ENCODE data around the gene RBL2.

RBL2 gene

DNA sequence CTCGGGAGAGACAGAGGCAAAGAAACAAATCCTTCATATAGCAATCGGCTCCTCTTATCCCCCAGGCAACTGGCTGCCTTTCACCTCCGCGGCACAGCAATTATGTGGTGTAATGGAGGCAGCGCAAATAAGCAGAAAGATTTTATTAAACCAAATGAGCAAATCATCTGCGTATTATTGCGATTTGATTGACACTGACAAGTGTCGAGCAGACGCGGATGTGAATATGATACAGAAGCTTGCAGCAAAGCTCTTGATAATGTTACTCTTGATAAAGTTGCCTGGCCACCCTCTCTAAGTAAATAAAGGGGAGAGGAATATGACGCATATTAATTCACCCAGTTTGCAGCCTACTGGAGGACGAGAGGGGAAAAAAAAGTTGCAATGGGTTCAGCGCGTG lies 95.2 kb downstream of the RBL2 start (continued):
- TF ChIP-seq ZNF2 (tag by site-specific recombination; IDR thresholded peaks at IDR 0.05) (no peak), ZFHX2 (tag by site-specific recombination; conservative IDR thresholded peaks at IDR 0.05) (no peak), ZNF624 (tag by site-specific recombination; IDR thresholded peaks at IDR 0.05) (no peak)

DNA sequence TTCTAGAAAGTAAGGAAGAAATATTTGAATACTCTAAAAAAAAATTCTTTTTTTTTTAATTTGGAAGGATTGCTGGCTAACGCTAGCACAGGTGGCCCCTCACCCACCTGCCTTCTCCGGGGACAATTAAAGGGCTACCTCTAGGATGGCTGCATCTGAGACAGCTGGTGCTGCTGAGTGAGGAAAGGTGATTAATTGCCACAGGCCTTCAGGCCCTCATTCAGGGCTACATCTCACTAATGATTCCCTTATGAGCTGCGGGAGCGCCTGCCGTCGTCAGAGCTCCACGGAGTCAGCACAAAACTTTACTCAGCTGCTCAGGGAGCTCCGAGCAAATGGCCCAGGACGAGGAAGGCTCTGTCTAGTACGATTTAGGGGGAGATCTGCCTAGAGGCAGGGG lies 95.8 kb downstream of the RBL2 start:
- Histone ChIP-seq H3K36me3 (ENCODE audit: control insufficient read depth in 2 of 2, insufficient read depth in 1 of 2, low read length in 2 of 2) (no peaks in the 10 kb centered on the region), H3K27ac (ENCODE audit: extremely low read depth, low read depth, low read length) (no peak overlapping the region), H3K4me3 (ENCODE audit: low read depth, low read length) (no peak overlapping the region), H3K4me1 (ENCODE audit: control insufficient read depth, insufficient read depth, low read length) (0 out of 2 replicates have a peak, but pooled peaks cover 4% of the 10 kb centered on the region), H3K9me3 (ENCODE audit: control insufficient read depth, insufficient read depth, low read depth, low read length) (no peaks in the 10 kb centered on the region)
- POLR2A ChIA-PET = no interaction called here
- CTCF ChIA-PET = interaction anchor here (0.6 kb wide), 3 partner anchors 314 to 1786 kb away, joined by 3 to 4 read pairs (median 3); no protein-coding TSS in a partner anchor
- TF ChIP-seq ZNF138 (tag by site-specific recombination; IDR thresholded peaks at IDR 0.05; ENCODE audit: borderline replicate concordance) = no peak
- TF ChIP-seq ZFHX2 (tag by site-specific recombination; conservative IDR thresholded peaks at IDR 0.05) = no peak
- TF ChIP-seq, protein P1, sequence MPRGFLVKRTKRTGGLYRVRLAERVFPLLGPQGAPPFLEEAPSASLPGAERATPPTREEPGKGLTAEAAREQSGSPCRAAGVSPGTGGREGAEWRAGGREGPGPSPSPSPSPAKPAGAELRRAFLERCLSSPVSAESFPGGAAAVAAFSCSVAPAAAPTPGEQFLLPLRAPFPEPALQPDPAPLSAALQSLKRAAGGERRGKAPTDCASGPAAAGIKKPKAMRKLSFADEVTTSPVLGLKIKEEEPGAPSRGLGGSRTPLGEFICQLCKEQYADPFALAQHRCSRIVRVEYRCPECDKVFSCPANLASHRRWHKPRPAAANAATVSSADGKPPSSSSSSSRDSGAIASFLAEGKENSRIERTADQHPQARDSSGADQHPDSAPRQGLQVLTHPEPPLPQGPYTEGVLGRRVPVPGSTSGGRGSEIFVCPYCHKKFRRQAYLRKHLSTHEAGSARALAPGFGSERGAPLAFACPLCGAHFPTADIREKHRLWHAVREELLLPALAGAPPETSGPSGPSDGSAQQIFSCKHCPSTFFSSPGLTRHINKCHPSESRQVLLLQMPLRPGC (tag by site-specific recombination; IDR thresholded peaks at IDR 0.05) = no peak
- TF ChIP-seq, protein P2, sequence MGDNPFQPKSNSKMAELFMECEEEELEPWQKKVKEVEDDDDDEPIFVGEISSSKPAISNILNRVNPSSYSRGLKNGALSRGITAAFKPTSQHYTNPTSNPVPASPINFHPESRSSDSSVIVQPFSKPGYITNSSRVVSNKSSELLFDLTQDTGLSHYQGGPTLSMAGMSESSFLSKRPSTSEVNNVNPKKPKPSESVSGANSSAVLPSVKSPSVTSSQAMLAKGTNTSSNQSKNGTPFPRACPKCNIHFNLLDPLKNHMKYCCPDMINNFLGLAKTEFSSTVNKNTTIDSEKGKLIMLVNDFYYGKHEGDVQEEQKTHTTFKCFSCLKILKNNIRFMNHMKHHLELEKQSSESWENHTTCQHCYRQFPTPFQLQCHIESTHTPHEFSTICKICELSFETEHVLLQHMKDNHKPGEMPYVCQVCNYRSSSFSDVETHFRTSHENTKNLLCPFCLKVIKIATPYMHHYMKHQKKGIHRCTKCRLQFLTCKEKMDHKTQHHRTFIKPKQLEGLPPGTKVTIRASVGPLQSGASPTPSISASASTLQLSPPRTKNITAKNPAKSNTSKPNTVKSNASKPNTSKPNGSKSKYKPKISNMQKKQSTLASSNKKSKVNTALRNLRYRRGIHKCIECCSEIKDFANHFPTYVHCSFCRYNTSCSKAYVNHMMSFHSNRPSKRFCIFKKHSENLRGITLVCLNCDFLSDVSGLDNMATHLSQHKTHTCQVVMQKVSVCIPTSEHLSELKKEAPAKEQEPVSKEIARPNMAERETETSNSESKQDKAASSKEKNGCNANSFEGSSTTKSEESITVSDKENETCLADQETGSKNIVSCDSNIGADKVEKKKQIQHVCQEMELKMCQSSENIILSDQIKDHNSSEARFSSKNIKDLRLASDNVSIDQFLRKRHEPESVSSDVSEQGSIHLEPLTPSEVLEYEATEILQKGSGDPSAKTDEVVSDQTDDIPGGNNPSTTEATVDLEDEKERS (tag by site-specific recombination; IDR thresholded peaks at IDR 0.05) = no peak

DNA sequence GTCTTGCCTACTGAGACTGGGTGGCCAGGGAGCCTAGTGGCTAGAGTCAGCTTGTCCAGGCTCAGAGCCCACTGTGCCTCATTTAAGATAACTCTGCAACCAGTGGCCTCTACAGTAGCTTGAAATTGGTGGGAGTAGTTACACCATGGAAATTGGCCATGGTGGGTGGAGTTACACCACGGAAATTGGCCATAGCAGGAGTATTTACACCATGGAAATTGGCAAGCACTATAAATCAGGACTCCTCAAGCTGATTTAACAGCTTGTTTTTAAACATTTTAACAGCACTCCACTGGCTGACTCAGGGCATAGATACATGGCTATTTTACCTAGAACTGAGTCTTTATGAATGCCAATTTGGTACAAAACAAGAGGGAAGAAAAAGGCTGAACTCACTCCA lies 96.5 kb downstream of the RBL2 start:
- ChIA-PET POLR2A (no interaction called here), CTCF (no interaction called here)
- H3K36me3 ChIP-seq (ENCODE audit: control insufficient read depth in 2 of 2, insufficient read depth in 1 of 2, low read length in 2 of 2) = no peaks in the 10 kb centered on the region

DNA sequence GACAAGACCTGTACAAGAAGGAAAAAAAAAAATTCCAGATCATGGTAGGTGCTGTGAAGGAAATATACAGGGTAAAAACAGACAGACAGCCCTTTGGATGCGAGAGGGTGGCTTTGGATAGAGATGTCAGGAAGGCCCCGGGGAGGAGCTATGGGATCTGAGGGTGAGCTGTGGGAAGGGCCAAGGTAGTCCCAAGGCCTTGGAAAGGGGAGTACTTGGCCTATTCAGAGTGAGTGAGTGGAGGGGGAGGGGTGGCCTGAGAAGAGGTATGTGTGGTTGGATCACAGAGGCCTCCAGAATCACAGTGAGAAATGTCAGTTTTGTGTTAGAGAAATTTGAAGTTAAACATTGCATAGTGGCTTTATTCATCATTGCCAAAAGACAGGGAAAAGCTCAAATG lies 99.9 kb downstream of the RBL2 start:
- CTCF ChIA-PET = interaction anchor here (1.0 kb wide), 1 partner anchor 24 kb away, joined by 4 read pairs; no protein-coding TSS in a partner anchor
- no peak for TF ChIP-seq SETDB1 (IDR thresholded peaks at IDR 0.05; ENCODE audit: insufficient read length, low read length)
- TF ChIP-seq ZNF48 (tag by site-specific recombination; IDR thresholded peaks at IDR 0.05) = no peak
- TF ChIP-seq, protein P3, sequence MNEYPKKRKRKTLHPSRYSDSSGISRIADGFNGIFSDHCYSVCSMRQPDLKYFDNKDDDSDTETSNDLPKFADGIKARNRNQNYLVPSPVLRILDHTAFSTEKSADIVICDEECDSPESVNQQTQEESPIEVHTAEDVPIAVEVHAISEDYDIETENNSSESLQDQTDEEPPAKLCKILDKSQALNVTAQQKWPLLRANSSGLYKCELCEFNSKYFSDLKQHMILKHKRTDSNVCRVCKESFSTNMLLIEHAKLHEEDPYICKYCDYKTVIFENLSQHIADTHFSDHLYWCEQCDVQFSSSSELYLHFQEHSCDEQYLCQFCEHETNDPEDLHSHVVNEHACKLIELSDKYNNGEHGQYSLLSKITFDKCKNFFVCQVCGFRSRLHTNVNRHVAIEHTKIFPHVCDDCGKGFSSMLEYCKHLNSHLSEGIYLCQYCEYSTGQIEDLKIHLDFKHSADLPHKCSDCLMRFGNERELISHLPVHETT (tag by site-specific recombination; IDR thresholded peaks at IDR 0.05) = no peak
- TF ChIP-seq ZBTB1 (tag by site-specific recombination; IDR thresholded peaks at IDR 0.05) = no peak
- no peak for TF ChIP-seq ZNF416 (tag by site-specific recombination; IDR thresholded peaks at IDR 0.05)
- TF ChIP-seq ZNF391 (tag by site-specific recombination; IDR thresholded peaks at IDR 0.05; ENCODE audit: borderline replicate concordance, low read depth) = no peak
- no peak for TF ChIP-seq GFI1B (tag by site-specific recombination; IDR thresholded peaks at IDR 0.05)
- no peak for TF ChIP-seq ZNF473 (tag by site-specific recombination; IDR thresholded peaks at IDR 0.05)
- no peak for TF ChIP-seq ZNF175 (tag by site-specific recombination; IDR thresholded peaks at IDR 0.05)
- TF ChIP-seq, protein P2 (tag by site-specific recombination; IDR thresholded peaks at IDR 0.05) = no peak

More for the DNA sequence above, 96.5 kb downstream of the RBL2 start:
- no peaks in the 10 kb centered on the region for H3K9me3 ChIP-seq (ENCODE audit: control insufficient read depth, insufficient read depth, low read depth, low read length)
- no peak overlapping the region for H3K27ac ChIP-seq (ENCODE audit: extremely low read depth, low read depth, low read length)
- TF ChIP-seq ZNF112 (tag by site-specific recombination; IDR thresholded peaks at IDR 0.05) (peak; percentile 98), WT1 (tag by site-specific recombination; IDR thresholded peaks at IDR 0.05) (no peak)
- no peak overlapping the region for H3K4me3 ChIP-seq (ENCODE audit: low read depth, low read length)
- 0 out of 2 replicates have a peak, but pooled peaks cover 4% of the 10 kb centered on the region for H3K4me1 ChIP-seq (ENCODE audit: control insufficient read depth, insufficient read depth, low read length)

More for the DNA sequence above, 99.9 kb downstream of the RBL2 start:
- POLR2A ChIA-PET = no interaction called here
- H3K9me3 ChIP-seq (ENCODE audit: control insufficient read depth, insufficient read depth, low read depth, low read length) = no peaks in the 10 kb centered on the region
- no peak overlapping the region for H3K4me3 ChIP-seq (ENCODE audit: low read depth, low read length)
- no peaks in the 10 kb centered on the region for H3K36me3 ChIP-seq (ENCODE audit: control insufficient read depth in 2 of 2, insufficient read depth in 1 of 2, low read length in 2 of 2)
- no peak overlapping the region for H3K27ac ChIP-seq (ENCODE audit: extremely low read depth, low read depth, low read length)
- H3K4me1 ChIP-seq (ENCODE audit: control insufficient read depth, insufficient read depth, low read length) = 0 out of 2 replicates have a peak, but pooled peaks cover 4% of the 10 kb centered on the region
